Stimulated activated CD4-positive, alpha-beta T cell treated with anti-CD3 and anti-CD28 coated beads, Interleukin-12 subunit alpha, Interleukin-12 subunit beta, amount 100 ng/mL, for 4 hours (primary cell): ENCODE data around the gene PITRM1.

Experiments
- DNase-seq: peaks from one replicate; pipeline ENCODE4 v3.0.0-alpha.2; 2020

Gene PITRM1

DNA sequence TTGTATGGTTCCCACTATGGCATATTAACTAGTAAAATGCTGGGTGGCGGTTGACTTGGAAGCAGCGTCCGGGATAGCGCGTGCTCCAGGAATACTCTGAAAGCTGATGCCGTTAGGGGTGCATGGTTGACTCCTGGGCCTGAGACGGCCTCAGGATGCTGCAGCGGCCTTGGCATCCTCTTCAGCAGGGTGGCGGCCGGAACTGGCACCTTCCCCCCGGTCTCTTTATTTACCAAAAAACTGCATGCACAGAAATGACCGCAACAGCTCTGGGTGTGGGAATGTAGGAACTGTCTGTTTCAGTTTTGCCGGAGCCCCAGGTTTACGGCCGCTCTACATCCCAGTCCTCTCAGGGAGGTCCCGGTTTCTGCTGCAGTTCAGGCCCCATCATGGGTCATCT lies 76.4 kb downstream of the PITRM1 start:
- no peak for DNase-seq

DNA sequence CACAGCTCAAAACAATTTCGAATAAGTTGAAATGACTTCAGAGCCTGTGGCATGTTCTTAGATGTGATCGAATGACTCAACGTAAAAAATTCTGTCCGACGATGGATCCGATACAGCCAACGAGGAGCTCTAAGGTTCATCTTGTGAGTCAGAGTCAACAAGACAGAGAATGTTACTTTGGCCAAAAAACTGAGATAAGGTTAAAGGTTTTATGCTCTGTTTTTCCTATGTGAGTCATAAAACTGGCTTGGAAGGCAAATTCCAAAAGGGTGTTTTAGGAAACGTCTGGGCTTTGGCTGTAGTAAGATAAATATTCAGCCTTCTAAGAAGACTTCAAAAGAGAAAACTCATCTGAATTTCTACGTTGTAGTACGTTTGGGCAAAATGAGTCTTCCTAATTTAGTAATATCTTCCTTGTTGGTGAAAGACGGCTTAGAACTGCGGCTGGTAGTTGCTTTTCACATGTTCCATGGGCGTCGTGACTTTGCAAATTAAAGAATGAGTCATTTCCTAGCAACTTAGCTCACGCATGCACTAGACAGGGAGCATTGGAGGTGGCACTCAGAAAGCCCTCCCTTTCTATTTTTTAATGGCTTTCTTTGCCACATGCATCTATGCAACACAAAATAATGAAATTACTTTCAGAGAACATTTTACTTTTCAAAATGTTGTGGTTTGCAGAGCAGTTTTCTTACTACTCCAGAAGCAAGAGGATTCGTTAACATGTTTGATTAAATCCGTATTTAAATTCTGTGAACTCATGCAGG lies 77.0 kb downstream of the PITRM1 start:
- peak; percentile 39 for DNase-seq

DNA sequence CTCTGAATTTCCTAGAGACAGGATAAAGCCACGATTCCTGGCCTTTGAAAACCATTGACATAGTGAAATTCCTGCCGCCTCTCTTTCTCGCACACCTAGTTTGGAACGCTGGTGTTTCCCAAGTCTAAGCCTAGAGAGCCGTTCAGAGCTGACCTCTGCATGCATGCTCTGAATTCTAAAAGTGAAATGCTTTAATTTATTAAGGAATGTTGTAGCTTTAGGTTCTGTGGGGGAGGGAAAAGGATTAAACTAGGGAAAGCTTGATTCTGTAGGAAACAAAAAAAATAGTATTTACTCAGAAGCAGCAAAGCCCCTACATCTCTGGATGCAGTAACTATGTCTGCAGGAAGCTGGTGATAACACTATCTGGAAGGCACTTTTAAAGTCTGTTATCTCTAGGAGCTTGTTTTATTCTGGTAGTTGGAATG lies 78.0 kb downstream of the PITRM1 start:
- no peak for DNase-seq

DNA sequence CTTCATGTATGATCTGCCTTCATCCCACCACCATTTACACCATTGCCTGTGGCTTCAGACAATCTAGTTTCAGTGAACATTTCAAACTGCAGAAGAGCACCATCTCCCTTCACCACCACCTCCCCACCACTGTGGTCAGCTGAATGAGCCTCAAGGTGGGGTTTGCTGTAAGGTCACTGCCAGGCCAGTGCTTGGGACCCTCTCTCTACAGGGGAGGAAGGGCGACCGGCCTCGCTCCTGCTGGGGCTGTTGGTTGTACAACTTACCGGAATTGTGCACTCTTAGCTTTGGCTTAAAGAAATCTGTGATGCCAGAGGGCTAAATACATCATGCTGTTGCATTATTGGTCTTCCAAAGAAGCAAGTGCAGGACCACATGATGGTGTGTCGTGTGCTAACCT lies 78.6 kb downstream of the PITRM1 start:
- no peak for DNase-seq

DNA sequence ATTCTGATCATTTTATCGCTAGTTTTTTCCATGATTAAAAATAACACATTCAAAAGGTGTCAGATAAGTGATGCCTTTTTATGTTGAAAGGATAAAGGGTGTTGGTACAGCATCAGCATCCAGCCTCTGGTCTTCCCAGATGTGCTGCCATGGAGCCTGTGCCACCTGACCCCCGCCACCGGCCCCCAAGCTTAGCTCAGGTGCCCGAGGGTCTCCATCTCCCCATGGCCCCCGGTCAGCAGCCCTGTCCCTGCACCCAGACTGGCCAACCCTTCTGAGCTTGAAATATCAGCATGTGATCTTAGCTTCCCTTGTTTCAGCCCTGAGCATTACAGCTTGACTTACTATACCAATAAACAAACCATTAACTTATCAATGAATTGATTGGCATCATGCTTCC lies 80.7 kb downstream of the PITRM1 start:
- DNase-seq, result no peak

DNA sequence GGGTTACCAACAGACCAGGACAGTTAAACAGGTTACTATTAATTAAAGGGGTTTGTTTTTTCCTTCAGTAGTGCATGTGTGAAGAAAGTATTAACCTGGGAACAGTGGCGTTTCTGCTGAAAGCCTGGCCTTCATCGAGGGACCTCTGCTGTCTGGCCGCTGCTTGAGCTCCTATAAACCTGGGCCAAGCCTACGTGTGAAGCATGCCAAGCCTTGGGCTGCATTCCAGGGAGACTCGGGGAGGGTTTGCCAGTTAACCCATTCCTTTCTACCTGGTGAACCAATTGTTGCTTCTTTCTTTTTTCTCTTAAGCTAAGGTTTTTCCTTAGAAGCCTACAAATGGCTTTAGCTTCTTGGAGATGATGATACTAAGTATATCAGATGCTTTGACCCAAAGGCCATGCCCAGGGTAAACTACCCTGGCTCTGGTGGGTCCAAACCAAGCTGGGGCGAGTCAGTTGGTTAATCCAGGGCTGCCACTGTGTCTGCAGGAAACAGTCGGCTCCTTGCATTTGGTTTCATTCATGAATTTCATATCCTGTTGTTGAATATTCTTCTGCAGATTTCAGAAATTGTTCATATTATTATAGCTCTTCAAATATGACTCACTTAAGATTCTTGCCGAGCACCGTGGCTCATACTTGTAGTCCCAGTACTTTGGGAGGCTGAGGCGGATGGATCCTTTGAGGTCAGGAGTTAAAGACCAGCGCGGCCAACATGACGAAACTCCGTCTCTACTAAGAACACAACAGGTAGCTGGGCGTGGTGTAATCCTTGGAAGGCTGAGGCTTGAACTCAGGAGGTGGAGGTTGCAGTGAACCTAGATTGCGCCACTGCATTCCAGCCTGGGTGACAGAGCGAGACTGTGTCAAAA lies 81.4 kb downstream of the PITRM1 start:
- DNase-seq, result no peak

DNA sequence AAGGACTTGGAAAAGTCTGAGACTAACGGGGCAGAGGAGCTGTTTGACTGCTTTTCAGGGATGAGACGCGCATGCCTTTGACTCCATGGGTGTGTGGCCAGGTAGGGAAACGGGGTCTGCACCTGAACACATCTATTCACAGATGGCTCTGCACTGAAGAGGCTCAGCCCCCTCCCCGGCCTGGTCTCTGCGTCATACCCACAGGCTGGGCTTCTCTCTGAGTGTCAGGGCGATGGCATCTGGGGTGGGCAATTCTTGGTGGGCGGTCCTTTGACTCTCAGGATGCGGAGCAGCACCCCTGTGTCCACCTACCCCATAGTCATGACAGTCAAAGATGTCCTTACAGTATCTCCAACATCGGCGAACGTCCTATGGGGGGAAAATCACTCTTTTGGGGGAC lies 82.2 kb downstream of the PITRM1 start:
- no peak for DNase-seq
